Psoas muscle (tissue), 8 donors: Measurements from ENCODE around the gene TNNI3. TPM values are rescaled to one million over a fixed set of nuclear protein-coding genes. Genes with fewer than 3 reads are reported as not detected.

Experiments used
- ATAC-seq, 4 donors: fragments of 200-7000 bp; cut with Tn5 transposase; one replicate each; pipeline ENCODE4 v1.9.1; 2020; ENCODE audit warnings: moderate library complexity in 3 of 4, mild to moderate bottlenecking in 2 of 4
- DNase-seq, 2 donors: peaks; one replicate each; pipeline ENCODE4 v3.0.0-alpha.2; 2020
- H3K27ac ChIP-seq: fragments of 200-600 bp; one replicate; pipeline ENCODE4 v1.8.0; 2022
- H3K27me3 ChIP-seq, 3 donors: fragments of 200-600 bp in 1 of 3; one replicate each; pipeline versions ENCODE4 v1.6.1 to v1.8.0; 2013 to 2022; ENCODE audit warnings: low read length in 2 of 3, mild to moderate bottlenecking in 2 of 3, moderate library complexity in 1 of 3; ENCODE audit not compliant: insufficient read depth in 3 of 3
- H3K36me3 ChIP-seq, 2 donors: fragments of 200-600 bp in 1 of 2; one replicate each; pipeline versions ENCODE4 v1.6.1 to v1.8.0; 2013 to 2022; ENCODE audit warnings: low read depth in 1 of 2, mild to moderate bottlenecking in 1 of 2, moderate library complexity in 1 of 2; ENCODE audit not compliant: insufficient read depth in 1 of 2
- H3K4me1 ChIP-seq: fragments of 200-600 bp; one replicate; pipeline ENCODE4 v1.8.0; 2022
- H3K4me3 ChIP-seq: fragments of 200-600 bp; one replicate; pipeline ENCODE4 v1.8.0; 2022; ENCODE audit warnings: mild to moderate bottlenecking
- H3K9me3 ChIP-seq: fragments of 200-600 bp; one replicate; pipeline ENCODE4 v1.8.0; 2022
- whole genome bisulfite sequencing, 3 donors: extraction: QIAGEN DNeasy Blood & Tissue Kit; methylation state at CpG; one replicate each; pipeline versions ENCODE4 v1.1.6 to v1.1.7; 2013; 5-methylcytosine and 5-hydroxymethylcytosine counted together
- intact Hi-C, 2 donors: fragments of 100-400 bp; cut with DNase I; formaldehyde crosslinking; loops; one replicate each; pipeline versions ENCODE4 v1.11.0 to v1.14.2; 2022
- polyA plus RNA-seq, 3 donors: library from polyadenylated mRNA; stranded (reverse); fragments of 200-250 nt; gene quantifications; one replicate each; pipeline ENCODE4 v1.2.3, GENCODE V29; 2013
- total RNA-seq, 4 donors: library from RNA; stranded (reverse); fragmentation: NEBNext Ultra II Directional in 2 of 4; extraction: Animal tissue kit (Norgen Biotek cat#: 25700) in 2 of 4; gene quantifications; one replicate each; pipeline versions ENCODE4 v1.2.1 to v1.2.4, GENCODE V29; 2021 to 2023
- TF ChIP-seq, protein P1 (sequence below): fragments of 200-600 bp; IDR thresholded peaks from one replicate; pipeline ENCODE4 v1.8.0; 2022; ENCODE audit warnings: antibody characterized with exemption
- donor health status: healthy with polysubstance abuse.
- donor health status: DM: no; HTN: no; CAD: no; lungs with moderate emphysema.
- donor health status: Bipolar disorder and iron deficiency.
- donor health status: healthy.
- donor health status: DM: yes; HTN: yes; CAD: no.
- donor health status: DM: no; HTN: no; CAD: no.
- donor health status: DM: no; HTN: no; CAD: no.
- donor health status: DM: yes; HTN: yes; CAD: no.

The TNNI3 gene
- total and polyA plus RNA-seq, 7 donors = 5.0 to 17.4 (median 13.4) TPM

DNA sequence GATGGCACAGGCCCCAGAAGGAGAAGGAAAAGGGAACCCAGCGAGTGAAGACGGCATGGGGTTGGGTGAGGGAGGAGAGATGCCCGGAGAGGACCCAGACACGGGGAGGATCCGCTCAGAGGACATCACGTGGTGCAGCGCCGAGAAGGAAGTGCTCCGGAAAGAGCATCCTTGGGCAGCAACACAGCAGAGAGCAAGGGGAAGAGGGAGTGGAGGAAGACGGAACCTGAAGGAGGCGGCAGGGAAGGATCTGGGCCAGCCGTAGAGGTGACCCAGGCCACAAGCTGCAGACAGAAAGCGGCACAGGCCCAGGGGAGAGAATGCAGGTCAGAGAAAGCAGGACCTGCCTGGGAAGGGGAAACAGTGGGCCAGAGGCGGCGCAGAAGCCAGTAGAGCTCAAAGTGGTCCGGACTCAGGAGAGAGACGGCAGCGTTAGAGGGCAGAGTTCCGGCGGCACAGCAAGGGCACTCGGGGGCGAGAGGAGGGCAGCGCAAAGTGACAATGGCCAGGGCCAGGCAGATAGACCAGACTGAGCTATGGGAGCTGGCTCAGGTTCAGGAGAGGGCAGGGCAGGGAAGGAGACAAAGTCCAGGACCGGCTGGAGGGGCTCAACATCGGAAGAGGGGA lies 41.2 kb downstream of the TNNI3 start:
- no peaks in the 10 kb centered on the region for H3K9me3 ChIP-seq
- TF ChIP-seq, protein P1, sequence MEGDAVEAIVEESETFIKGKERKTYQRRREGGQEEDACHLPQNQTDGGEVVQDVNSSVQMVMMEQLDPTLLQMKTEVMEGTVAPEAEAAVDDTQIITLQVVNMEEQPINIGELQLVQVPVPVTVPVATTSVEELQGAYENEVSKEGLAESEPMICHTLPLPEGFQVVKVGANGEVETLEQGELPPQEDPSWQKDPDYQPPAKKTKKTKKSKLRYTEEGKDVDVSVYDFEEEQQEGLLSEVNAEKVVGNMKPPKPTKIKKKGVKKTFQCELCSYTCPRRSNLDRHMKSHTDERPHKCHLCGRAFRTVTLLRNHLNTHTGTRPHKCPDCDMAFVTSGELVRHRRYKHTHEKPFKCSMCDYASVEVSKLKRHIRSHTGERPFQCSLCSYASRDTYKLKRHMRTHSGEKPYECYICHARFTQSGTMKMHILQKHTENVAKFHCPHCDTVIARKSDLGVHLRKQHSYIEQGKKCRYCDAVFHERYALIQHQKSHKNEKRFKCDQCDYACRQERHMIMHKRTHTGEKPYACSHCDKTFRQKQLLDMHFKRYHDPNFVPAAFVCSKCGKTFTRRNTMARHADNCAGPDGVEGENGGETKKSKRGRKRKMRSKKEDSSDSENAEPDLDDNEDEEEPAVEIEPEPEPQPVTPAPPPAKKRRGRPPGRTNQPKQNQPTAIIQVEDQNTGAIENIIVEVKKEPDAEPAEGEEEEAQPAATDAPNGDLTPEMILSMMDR = no peak
- peak overlapping the region; percentile 89 for H3K4me3 ChIP-seq
- ATAC-seq = peak in 1 of 4 donors; percentile 7
- H3K36me3 ChIP-seq = peaks cover 0 to 3% of the 10 kb centered on the region in 2 donors
- WGBS, 3 donors = 2 to 4% (median 4%) methylated on average over 25 of the region's 25 CpGs
- peak overlapping the region; percentile 83 for H3K27ac ChIP-seq
- H3K4me1 ChIP-seq = peaks cover 15% of the 10 kb centered on the region
- intact Hi-C loops = no loop called here
- DNase-seq = peak; percentile 65 to 80
- H3K27me3 ChIP-seq = no peaks in the 10 kb centered on the region

DNA sequence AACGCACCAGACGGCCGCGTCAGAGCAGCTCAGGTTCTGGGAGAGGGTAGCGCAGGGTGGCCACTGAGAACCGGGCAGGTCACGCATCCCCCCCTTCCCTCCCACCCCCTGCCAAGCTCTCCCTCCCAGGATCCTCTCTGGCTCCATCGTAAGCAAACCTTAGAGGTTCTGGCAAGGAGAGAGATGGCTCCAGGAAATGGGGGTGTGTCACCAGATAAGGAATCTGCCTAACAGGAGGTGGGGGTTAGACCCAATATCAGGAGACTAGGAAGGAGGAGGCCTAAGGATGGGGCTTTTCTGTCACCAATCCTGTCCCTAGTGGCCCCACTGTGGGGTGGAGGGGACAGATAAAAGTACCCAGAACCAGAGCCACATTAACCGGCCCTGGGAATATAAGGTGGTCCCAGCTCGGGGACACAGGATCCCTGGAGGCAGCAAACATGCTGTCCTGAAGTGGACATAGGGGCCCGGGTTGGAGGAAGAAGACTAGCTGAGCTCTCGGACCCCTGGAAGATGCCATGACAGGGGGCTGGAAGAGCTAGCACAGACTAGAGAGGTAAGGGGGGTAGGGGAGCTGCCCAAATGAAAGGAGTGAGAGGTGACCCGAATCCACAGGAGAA lies 42.0 kb downstream of the TNNI3 start:
- H3K36me3 ChIP-seq = peaks cover 0 to 3% of the 10 kb centered on the region in 2 donors
- H3K9me3 ChIP-seq = no peaks in the 10 kb centered on the region
- TF ChIP-seq, protein P1 = no peak
- peak overlapping the region; percentile 89 for H3K4me3 ChIP-seq
- peak in 1 of 2 donors; percentile 34 for DNase-seq
- WGBS, 3 donors = 51 to 53% (median 53%) methylated on average over 13 of the region's 13 CpGs
- intact Hi-C loops = no loop called here
- peaks cover 15% of the 10 kb centered on the region for H3K4me1 ChIP-seq
- no peaks in the 10 kb centered on the region for H3K27me3 ChIP-seq
- H3K27ac ChIP-seq = peak overlapping the region; percentile 83
- no peak for ATAC-seq

DNA sequence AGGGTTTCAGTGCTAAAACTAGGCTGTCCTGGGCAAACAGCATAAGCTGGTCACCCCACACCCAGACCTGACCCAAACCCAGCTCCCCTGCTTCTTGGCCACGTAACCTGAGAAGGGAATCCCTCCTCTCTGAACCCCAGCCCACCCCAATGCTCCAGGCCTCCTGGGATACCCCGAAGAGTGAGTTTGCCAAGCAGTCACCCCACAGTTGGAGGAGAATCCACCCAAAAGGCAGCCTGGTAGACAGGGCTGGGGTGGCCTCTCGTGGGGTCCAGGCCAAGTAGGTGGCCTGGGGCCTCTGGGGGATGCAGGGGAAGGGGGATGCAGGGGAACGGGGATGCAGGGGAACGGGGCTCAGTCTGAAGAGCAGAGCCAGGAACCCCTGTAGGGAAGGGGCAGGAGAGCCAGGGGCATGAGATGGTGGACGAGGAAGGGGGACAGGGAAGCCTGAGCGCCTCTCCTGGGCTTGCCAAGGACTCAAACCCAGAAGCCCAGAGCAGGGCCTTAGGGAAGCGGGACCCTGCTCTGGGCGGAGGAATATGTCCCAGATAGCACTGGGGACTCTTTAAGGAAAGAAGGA lies 42.9 kb downstream of the TNNI3 start:
- Histone ChIP-seq H3K27ac (peak overlapping the region; percentile 3), H3K9me3 (no peaks in the 10 kb centered on the region), H3K4me3 (peak overlapping the region; percentile 89), H3K4me1 (peaks cover 15% of the 10 kb centered on the region), H3K36me3 (peaks cover 3 to 4% of the 10 kb centered on the region in 2 donors), H3K27me3 (no peaks in the 10 kb centered on the region)
- TF ChIP-seq, protein P1 = no peak
- 77 to 86% (median 81%) methylated on average over 8 to 9 of the region's 9 CpGs for WGBS, 3 donors
- ATAC-seq = no peak
- peak in 1 of 2 donors; percentile 40 for DNase-seq
- intact Hi-C loops = no loop called here

DNA sequence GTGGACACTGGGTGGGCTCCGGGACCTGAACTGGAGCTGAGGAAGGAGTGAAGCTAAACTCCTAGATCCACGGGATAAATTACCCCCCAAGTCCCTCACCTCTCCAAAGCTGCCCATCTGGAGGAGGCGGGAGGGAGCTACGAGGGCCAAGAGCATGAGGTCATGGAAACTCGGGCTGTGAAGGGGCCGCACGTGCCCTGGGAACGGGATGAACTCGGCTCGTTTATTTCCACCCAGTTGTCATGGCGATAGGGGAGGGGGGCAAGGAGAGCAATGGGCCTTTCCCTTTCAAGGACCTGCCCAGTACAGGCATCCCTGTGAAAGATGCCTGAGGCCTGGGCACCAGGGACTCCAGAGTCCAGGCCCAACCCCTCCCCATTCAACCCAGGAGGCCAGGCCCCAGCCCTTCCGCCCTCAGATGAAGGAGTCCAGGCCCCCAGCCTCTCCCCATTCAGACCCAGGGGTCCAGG lies 43.9 kb downstream of the TNNI3 start:
- ATAC-seq (peak in 1 of 4 donors; percentile 38), DNase-seq (peak; percentile 81 to 91)
- Histone ChIP-seq H3K27me3 (no peaks in the 10 kb centered on the region), H3K36me3 (peaks cover 3 to 15% of the 10 kb centered on the region in 2 donors), H3K9me3 (no peaks in the 10 kb centered on the region), H3K4me3 (peak overlapping the region; percentile 41), H3K27ac (peak overlapping the region; percentile 66), H3K4me1 (peaks cover 15% of the 10 kb centered on the region)
- intact Hi-C loops = no loop called here
- WGBS, 3 donors = 11 to 24% (median 20%) methylated on average over 9 to 12 of the region's 12 CpGs
- TF ChIP-seq, protein P1 = no peak
